ENCODE results near the gene MAEA. TPM values are rescaled to one million over a fixed set of nuclear protein-coding genes. Genes with fewer than 3 reads are reported as not detected.
"Not testable (repeated sequence)": the region's sequence is repeated elsewhere in the genome, so short reads cannot be mapped to it uniquely, and the experiment has no call there.

MAEA gene
- polyA plus RNA-seq, 2 donors, result 43.3 to 54.3 TPM

DNA sequence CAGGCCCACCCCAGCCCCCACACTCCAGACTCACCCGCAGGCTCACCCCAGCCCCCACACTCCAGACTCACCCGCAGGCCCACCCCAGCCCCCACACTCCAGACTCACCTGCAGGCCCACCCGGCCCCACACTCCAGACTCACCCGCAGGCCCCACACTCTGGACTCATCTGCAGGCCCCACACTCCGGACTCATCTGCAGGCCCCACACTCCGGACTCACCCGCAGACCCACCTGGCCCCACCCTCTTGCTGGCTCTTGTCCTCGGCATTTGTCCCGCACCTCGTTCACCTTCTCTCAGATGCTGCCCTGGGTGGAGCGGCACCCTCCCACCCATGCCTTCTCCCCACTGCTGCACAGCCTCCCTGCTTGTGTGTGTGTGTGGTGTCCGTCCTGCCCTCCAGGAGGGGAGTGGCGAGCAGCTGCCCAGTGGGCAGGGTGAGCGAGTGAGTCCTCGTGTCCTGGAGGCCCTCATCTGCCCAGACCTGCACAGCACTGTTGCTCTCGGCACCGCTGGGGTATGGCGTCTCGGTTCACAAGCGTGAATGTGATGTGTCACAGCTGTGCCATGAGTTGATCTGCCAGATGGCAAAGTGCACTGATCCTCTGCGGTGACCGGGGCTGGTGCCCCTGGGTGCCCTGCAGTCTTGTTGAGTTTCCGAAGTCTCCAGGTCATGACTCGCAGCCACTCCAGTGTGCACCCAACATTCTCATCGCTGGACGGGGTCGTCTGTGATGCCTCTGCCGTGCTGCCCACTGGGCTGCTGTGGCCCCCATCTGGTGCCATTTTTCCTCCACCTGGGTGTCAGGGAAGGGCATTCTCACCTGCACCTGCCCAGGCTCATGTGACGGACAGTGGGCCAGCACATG lies 27.7 kb downstream of the MAEA start:
- H3K27ac ChIP-seq (ENCODE audit: low read depth in 2 of 2, low read length in 1 of 2), result no peak overlapping the region
- H3K4me3 ChIP-seq (ENCODE audit: low read depth in 1 of 2, low read length in 2 of 2), result no peak overlapping the region
- no peaks in the 10 kb centered on the region for H3K4me1 ChIP-seq (ENCODE audit: control insufficient read depth in 2 of 2, insufficient read depth in 2 of 2, low read length in 1 of 2)
- peaks cover 0 to 3% of the 10 kb centered on the region in 2 donors for H3K9me3 ChIP-seq (ENCODE audit: control insufficient read depth in 2 of 2, insufficient read depth in 1 of 2, low read depth in 1 of 2, low read length in 1 of 2)
- 91 to 93% methylated on average over 29 of the region's 29 CpGs for WGBS, 2 donors
- peaks cover 7 to 56% of the 10 kb centered on the region in 2 donors for H3K36me3 ChIP-seq (ENCODE audit: control insufficient read depth in 2 of 2, insufficient read depth in 2 of 2, low read length in 1 of 2)
- no peaks in the 10 kb centered on the region for H3K27me3 ChIP-seq (ENCODE audit: control insufficient read depth in 1 of 2, insufficient read depth in 2 of 2, low read length in 2 of 2)

DNA sequence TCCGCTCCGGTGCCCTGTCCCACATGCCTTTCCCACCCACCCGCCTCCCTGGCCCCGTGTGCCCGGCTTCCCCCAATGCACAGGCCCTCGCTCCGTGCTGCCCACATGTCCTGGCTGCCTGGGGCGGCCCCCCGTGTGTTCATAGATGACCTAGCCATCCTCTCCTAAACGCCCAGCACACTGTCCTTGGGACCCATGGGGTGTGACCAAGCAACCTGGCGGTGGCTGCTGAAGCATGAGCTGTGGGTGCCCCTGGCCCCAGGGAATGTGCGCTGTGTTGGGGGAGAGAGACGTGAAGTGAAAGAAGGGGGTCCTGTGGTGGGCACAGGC lies 28.3 kb downstream of the MAEA start:
- Histone ChIP-seq H3K27me3 (ENCODE audit: control insufficient read depth in 1 of 2, insufficient read depth in 2 of 2, low read length in 2 of 2) (no peaks in the 10 kb centered on the region), H3K27ac (ENCODE audit: low read depth in 2 of 2, low read length in 1 of 2) (no peak overlapping the region), H3K4me3 (ENCODE audit: low read depth in 1 of 2, low read length in 2 of 2) (no peak overlapping the region), H3K9me3 (ENCODE audit: control insufficient read depth in 2 of 2, insufficient read depth in 1 of 2, low read depth in 1 of 2, low read length in 1 of 2) (peaks cover 0 to 3% of the 10 kb centered on the region in 2 donors), H3K4me1 (ENCODE audit: control insufficient read depth in 2 of 2, insufficient read depth in 2 of 2, low read length in 1 of 2) (no peaks in the 10 kb centered on the region), H3K36me3 (ENCODE audit: control insufficient read depth in 2 of 2, insufficient read depth in 2 of 2, low read length in 1 of 2) (peaks cover 5 to 54% of the 10 kb centered on the region in 2 donors)
- 95 to 97% methylated on average over 12 to 13 of the region's 13 CpGs for WGBS, 2 donors

DNA sequence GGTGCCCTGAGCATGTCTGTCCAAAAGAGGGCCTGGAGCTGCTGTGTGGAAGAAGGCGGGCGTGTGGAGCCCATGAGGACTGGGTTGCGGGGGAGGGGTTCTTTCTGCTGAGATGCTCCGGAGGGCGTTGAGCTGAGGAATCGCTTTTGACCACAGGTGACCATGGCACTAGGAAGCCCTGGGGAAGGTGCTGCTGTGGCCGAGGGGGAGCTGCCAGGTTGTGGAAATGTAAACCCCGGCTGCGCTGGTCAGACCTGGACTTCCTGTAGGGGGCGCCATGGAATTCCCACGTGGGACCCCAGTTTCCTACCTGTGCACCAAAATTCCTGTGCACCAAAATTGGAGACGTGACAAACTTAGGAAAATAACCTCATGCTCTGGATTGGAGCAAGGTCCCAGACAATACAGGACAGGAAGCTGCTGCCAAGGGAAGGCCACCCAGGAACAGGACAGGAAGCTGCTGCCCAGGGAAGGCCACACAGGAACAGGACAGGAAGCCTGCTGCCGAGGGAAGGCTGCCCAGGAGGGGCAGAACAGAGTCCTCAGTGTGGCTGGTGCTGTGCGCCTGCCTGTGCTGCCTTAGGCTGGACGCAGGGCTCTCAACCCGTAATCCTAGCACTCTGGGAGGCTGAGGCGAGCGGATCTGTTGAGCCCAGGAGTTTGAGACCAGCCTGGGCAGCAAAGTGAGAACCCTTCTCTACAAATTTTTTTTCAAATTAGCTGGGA lies 29.0 kb downstream of the MAEA start:
- WGBS, 2 donors, result 88 to 92% methylated on average over 18 of the region's 18 CpGs
- no peak overlapping the region for H3K27ac ChIP-seq (ENCODE audit: low read depth in 2 of 2, low read length in 1 of 2)
- no peak overlapping the region for H3K4me3 ChIP-seq (ENCODE audit: low read depth in 1 of 2, low read length in 2 of 2)
- no peaks in the 10 kb centered on the region for H3K4me1 ChIP-seq (ENCODE audit: control insufficient read depth in 2 of 2, insufficient read depth in 2 of 2, low read length in 1 of 2)
- H3K36me3 ChIP-seq (ENCODE audit: control insufficient read depth in 2 of 2, insufficient read depth in 2 of 2, low read length in 1 of 2), result peaks cover 8 to 55% of the 10 kb centered on the region in 2 donors
- H3K9me3 ChIP-seq (ENCODE audit: control insufficient read depth in 2 of 2, insufficient read depth in 1 of 2, low read depth in 1 of 2, low read length in 1 of 2), result peaks cover 0 to 3% of the 10 kb centered on the region in 2 donors
- no peaks in the 10 kb centered on the region for H3K27me3 ChIP-seq (ENCODE audit: control insufficient read depth in 1 of 2, insufficient read depth in 2 of 2, low read length in 2 of 2)

DNA sequence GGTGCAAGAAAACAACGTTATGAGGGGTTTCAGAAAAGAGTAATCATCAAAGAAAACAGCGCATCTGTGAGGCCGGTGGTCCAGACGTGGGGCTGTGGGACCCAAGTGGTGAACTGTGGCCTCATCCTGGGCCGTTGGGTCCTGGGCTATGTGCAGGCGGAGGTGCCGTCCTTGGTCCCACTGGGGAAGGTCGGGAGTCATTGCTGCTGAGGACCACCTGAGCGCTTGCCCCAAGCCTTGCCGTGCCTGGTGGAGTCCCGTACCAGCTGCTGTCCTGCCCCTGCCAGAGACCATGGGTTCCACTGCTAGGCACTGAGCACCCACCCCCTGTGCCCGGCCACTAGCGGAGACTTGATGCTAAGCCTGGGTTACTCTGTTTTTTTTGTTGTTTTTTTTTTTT lies 31.8 kb downstream of the MAEA start:
- H3K27ac ChIP-seq (ENCODE audit: low read depth in 2 of 2, low read length in 1 of 2), result no peak overlapping the region
- H3K36me3 ChIP-seq (ENCODE audit: control insufficient read depth in 2 of 2, insufficient read depth in 2 of 2, low read length in 1 of 2), result peaks cover 5 to 55% of the 10 kb centered on the region in 2 donors
- H3K27me3 ChIP-seq (ENCODE audit: control insufficient read depth in 1 of 2, insufficient read depth in 2 of 2, low read length in 2 of 2), result no peaks in the 10 kb centered on the region
- no peaks in the 10 kb centered on the region for H3K4me1 ChIP-seq (ENCODE audit: control insufficient read depth in 2 of 2, insufficient read depth in 2 of 2, low read length in 1 of 2)
- 87 to 92% methylated on average over 13 of the region's 13 CpGs for WGBS, 2 donors
- no peak overlapping the region for H3K4me3 ChIP-seq (ENCODE audit: low read depth in 1 of 2, low read length in 2 of 2)
- H3K9me3 ChIP-seq (ENCODE audit: control insufficient read depth in 2 of 2, insufficient read depth in 1 of 2, low read depth in 1 of 2, low read length in 1 of 2), result peaks cover 0 to 3% of the 10 kb centered on the region in 2 donors

DNA sequence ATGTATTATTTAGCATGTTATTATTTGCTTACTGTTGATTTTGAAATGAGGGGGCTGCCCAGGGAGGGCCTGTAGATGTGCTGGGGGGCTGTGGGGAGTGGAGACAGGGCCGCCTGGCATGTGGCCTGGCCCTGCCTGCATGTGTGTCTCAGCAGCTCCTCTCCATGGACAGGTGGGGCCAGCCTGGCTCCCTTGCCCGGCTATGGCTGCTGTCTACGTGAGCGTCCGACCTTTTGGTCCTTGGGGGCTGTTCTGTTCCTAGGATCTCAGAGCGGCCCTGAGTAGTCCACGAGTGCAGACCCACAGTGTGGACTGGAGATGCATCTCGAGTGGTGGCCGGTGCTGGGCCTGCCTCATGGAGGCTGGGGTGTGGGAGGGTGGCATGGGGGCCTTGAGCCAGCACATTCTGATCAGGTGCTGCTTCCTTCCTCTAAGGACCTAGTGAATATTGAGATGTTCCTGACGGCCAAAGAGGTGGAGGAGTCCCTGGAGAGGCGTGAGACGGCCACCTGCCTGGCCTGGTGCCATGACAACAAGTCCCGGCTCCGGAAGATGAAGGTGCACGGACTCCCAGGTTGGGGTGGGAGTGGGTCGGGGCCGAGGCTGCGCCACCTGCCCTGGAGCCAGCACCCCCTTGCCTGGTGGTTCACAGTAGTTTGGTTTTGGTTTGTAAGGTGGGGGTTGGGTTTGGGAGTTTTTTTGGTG lies 32.4 kb downstream of the MAEA start:
- Histone ChIP-seq H3K36me3 (ENCODE audit: control insufficient read depth in 2 of 2, insufficient read depth in 2 of 2, low read length in 1 of 2) (peaks cover 5 to 58% of the 10 kb centered on the region in 2 donors), H3K4me3 (ENCODE audit: low read depth in 1 of 2, low read length in 2 of 2) (no peak overlapping the region), H3K9me3 (ENCODE audit: control insufficient read depth in 2 of 2, insufficient read depth in 1 of 2, low read depth in 1 of 2, low read length in 1 of 2) (peaks cover 0 to 3% of the 10 kb centered on the region in 2 donors), H3K27me3 (ENCODE audit: control insufficient read depth in 1 of 2, insufficient read depth in 2 of 2, low read length in 2 of 2) (no peaks in the 10 kb centered on the region), H3K4me1 (ENCODE audit: control insufficient read depth in 2 of 2, insufficient read depth in 2 of 2, low read length in 1 of 2) (no peaks in the 10 kb centered on the region), H3K27ac (ENCODE audit: low read depth in 2 of 2, low read length in 1 of 2) (no peak overlapping the region)
- WGBS, 2 donors, result 89 to 92% methylated on average over 18 of the region's 18 CpGs

DNA sequence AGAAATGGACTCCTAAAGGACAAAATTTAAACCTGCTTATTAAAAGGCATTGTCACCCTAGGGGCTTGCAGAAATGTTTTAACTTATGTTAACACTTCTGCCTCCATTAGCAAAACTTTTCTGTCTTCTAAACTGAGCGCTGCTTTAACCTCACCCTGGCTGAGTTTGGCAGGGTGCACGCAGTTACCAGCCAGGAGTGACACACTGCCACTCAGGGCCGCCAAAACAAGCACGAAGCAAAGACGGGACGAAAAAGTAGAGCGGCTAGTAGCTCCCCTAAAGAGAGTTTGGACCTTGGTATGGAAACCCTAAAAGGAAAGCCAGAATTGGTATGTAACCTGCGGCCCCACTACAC lies 33.6 kb downstream of the MAEA start:
- H3K4me1 ChIP-seq (ENCODE audit: control insufficient read depth in 2 of 2, insufficient read depth in 2 of 2, low read length in 1 of 2), result no peaks in the 10 kb centered on the region
- WGBS, 2 donors, result 89 to 90% methylated on average over 8 of the region's 8 CpGs
- no peak overlapping the region for H3K27ac ChIP-seq (ENCODE audit: low read depth in 2 of 2, low read length in 1 of 2)
- H3K9me3 ChIP-seq (ENCODE audit: control insufficient read depth in 2 of 2, insufficient read depth in 1 of 2, low read depth in 1 of 2, low read length in 1 of 2), result no peaks in the 10 kb centered on the region
- H3K27me3 ChIP-seq (ENCODE audit: control insufficient read depth in 1 of 2, insufficient read depth in 2 of 2, low read length in 2 of 2), result no peaks in the 10 kb centered on the region
- peaks cover 12 to 59% of the 10 kb centered on the region in 2 donors for H3K36me3 ChIP-seq (ENCODE audit: control insufficient read depth in 2 of 2, insufficient read depth in 2 of 2, low read length in 1 of 2)
- H3K4me3 ChIP-seq (ENCODE audit: low read depth in 1 of 2, low read length in 2 of 2), result no peak overlapping the region

DNA sequence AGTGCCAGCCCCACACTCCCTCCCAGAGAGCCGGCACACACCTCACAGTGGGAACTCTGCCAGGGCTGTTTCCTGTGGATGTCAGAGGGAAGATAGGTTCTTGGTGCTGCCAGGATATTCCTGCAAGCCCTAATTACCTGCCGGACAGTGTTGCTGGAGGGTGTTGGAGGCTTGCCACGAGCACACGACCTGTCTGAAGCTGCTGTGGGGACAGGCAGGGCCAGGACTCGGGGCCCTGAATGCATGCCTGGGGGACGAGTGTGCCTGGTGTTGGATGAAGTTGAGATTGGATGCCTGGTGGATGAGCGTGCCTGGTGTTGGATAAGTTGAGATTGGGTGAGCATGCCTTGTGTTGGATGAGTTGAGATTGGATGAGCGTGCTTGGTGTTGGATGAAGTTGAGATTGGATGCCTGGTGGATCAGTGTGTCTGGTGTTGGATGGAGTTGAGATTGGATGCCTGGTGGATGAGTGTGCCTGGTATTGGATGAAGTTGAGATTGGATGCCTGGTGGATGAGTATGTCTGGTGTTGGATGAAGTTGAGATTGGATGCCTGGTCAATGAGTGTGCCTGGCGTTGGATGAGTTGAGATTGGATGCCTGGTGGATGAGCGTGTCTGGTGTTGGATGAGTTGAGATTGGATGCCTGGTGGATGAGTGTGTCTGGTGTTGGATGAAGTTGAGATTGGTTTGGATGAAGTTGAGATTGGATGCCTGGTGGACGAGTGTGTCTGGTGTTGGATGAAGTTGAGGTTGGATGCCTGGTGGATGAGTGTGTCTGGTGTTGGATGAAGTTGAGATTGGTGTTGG lies 34.1 kb downstream of the MAEA start:
- H3K27ac ChIP-seq (ENCODE audit: low read depth in 2 of 2, low read length in 1 of 2), result no peak overlapping the region
- no peaks in the 10 kb centered on the region for H3K9me3 ChIP-seq (ENCODE audit: control insufficient read depth in 2 of 2, insufficient read depth in 1 of 2, low read depth in 1 of 2, low read length in 1 of 2)
- no peak overlapping the region for H3K4me3 ChIP-seq (ENCODE audit: low read depth in 1 of 2, low read length in 2 of 2)
- peaks cover 0 to under 1% of the 10 kb centered on the region in 2 donors for H3K4me1 ChIP-seq (ENCODE audit: control insufficient read depth in 2 of 2, insufficient read depth in 2 of 2, low read length in 1 of 2)
- 75 to 90% methylated on average over 11 of the region's 11 CpGs for WGBS, 2 donors
- no peaks in the 10 kb centered on the region for H3K27me3 ChIP-seq (ENCODE audit: control insufficient read depth in 1 of 2, insufficient read depth in 2 of 2, low read length in 2 of 2)
- peaks cover 12 to 60% of the 10 kb centered on the region in 2 donors for H3K36me3 ChIP-seq (ENCODE audit: control insufficient read depth in 2 of 2, insufficient read depth in 2 of 2, low read length in 1 of 2)

DNA sequence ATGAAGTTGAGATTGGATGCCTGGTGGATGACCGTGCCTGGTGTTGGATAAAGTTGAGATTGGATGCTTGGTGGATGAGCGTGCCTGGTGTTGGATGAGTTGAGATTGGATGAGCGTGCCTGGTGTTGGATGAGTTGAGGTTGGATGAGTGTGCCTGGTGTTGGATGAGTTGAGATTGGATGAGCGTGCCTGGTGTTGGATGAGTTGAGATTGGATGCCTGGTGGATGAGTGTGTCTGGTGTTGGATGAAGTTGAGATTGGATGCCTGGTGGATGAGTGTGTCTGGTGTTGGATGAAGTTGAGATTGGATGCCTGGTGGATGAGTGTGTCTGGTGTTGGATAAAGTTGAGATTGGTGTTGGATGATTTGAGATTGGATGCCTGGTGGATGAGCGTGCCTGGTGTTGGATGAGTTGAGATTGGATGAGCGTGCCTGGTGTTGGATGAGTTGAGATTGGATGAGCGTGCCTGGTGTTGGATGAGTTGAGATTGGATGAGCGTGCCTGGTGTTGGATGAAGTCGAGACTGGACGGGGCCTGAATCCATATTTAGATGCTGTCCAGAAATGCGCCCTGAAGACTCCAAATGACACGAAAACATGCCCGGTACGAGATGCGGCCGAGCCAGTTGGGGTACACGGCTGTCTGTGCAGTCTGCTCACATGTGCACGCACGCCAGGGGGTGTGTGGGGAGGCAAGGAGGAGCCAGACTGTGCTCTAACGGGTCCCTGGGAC lies 34.9 kb downstream of the MAEA start:
- not testable (repeated sequence) for H3K27ac ChIP-seq (ENCODE audit: low read depth in 2 of 2, low read length in 1 of 2); H3K9me3 ChIP-seq (ENCODE audit: control insufficient read depth in 2 of 2, insufficient read depth in 1 of 2, low read depth in 1 of 2, low read length in 1 of 2); H3K4me3 ChIP-seq (ENCODE audit: low read depth in 1 of 2, low read length in 2 of 2); H3K27me3 ChIP-seq (ENCODE audit: control insufficient read depth in 1 of 2, insufficient read depth in 2 of 2, low read length in 2 of 2); H3K4me1 ChIP-seq (ENCODE audit: control insufficient read depth in 2 of 2, insufficient read depth in 2 of 2, low read length in 1 of 2)
- H3K36me3 ChIP-seq (ENCODE audit: control insufficient read depth in 2 of 2, insufficient read depth in 2 of 2, low read length in 1 of 2), result peaks cover 12 to 67% of the 10 kb centered on the region in 2 donors
- 95 to 96% methylated on average over 20 of the region's 20 CpGs for WGBS, 2 donors

All from esophagus (tissue), 2 donors.